Smooth muscle cell (in vitro differentiated cells): Measurements from ENCODE around the gene FN3K. TPM values are rescaled to one million over a fixed set of nuclear protein-coding genes. Genes with fewer than 3 reads are reported as not detected.
"Not testable (repeated sequence)": the region's sequence is repeated elsewhere in the genome, so short reads cannot be mapped to it uniquely, and the experiment has no call there.

Experiments used
- DNase-seq: peaks from one replicate; lab custom pipeline; 2025; ENCODE audit not compliant: unreplicated experiment; lab: John Stamatoyannopoulos, UW
- H2AFZ ChIP-seq: fragments of 200-600 bp; sonication (generic); 2 replicates; pipeline ENCODE4 v1.6.0; 2016; ENCODE audit warnings: antibody characterized with exemption, low read depth, mild to moderate bottlenecking
- H3F3A ChIP-seq: fragments of 200-600 bp; sonication (generic); 2 replicates; pipeline ENCODE4 v1.6.0; 2017; ENCODE audit warnings: antibody characterized with exemption, low read depth
- H3K27ac ChIP-seq: fragments of 200-600 bp; sonication (generic); 2 replicates; pipeline ENCODE4 v1.5.1; 2016; ENCODE audit warnings: low read depth, mild to moderate bottlenecking
- H3K27me3 ChIP-seq: fragments of 200-600 bp; sonication (generic); 2 replicates; pipeline ENCODE4 v1.6.1; 2016; ENCODE audit warnings: low read depth, mild to moderate bottlenecking
- H3K36me3 ChIP-seq: fragments of 200-600 bp; sonication (generic); 2 replicates; pipeline ENCODE4 v1.5.1; 2016; ENCODE audit warnings: low read depth
- H3K4me1 ChIP-seq: fragments of 200-600 bp; sonication (generic); 2 replicates; pipeline ENCODE4 v1.5.1; 2016; ENCODE audit warnings: low read depth
- H3K4me2 ChIP-seq: fragments of 200-600 bp; sonication (generic); 2 replicates; pipeline ENCODE4 v1.6.0; 2016; ENCODE audit warnings: mild to moderate bottlenecking
- H3K4me3 ChIP-seq: fragments of 200-600 bp; sonication (generic); 2 replicates; pipeline ENCODE4 v1.5.1; 2016; ENCODE audit warnings: mild to moderate bottlenecking
- H3K79me2 ChIP-seq: fragments of 200-600 bp; sonication (generic); 2 replicates; pipeline ENCODE4 v1.6.0; 2016; ENCODE audit warnings: low read depth, mild to moderate bottlenecking
- H3K9ac ChIP-seq: fragments of 200-600 bp; sonication (generic); 2 replicates; pipeline ENCODE4 v1.6.0; 2016; ENCODE audit warnings: low read depth
- H3K9me3 ChIP-seq: fragments of 200-600 bp; sonication (generic); replicated peaks from 2 replicates; pipeline ENCODE4 v1.5.1; 2016; ENCODE audit warnings: low read depth
- H4K20me1 ChIP-seq: fragments of 200-600 bp; sonication (generic); 2 replicates; pipeline ENCODE4 v1.6.0; 2016; ENCODE audit warnings: low read depth
- CTCF ChIP-seq: fragments of 200-600 bp; sonication (generic); IDR thresholded peaks from 2 replicates; pipeline ENCODE4 v1.5.1; 2017; ENCODE audit warnings: borderline replicate concordance, mild to moderate bottlenecking, antibody characterized with exemption; ENCODE audit not compliant: insufficient read depth, poor library complexity, severe bottlenecking
- WGBS: methylation state at CpG from one replicate; pipeline ENCODE4 v1.1.7; 2016; ENCODE audit warnings: low lambda C conversion rate; 5-methylcytosine and 5-hydroxymethylcytosine counted together
- polyA plus RNA-seq: library from polyadenylated mRNA; unstranded; fragments of >200 nt; fragmentation: Nextera tagmentation; extraction: Ambion mirVana; gene quantifications from 2 replicates; pipeline ENCODE4 v1.2.1, GENCODE V29; 2016
- total RNA-seq: library from RNA; depleted of rRNA; stranded (reverse); fragments of >200 nt; gene quantifications from 2 replicates; pipeline ENCODE4 v1.2.3, GENCODE V29; 2014

Gene FN3K
- total and polyA plus RNA-seq, 2 experiments from 2014 or later, result 0.94 to 1.2 TPM

- Histone ChIP-seq H3K9me3 (peaks cover 9% of the 10 kb centered on the region), H3K36me3 (peaks cover 10% of the 10 kb centered on the region), H3K4me2 (no peak overlapping the region), H3F3A (no peaks in the 10 kb centered on the region), H4K20me1 (no peaks in the 10 kb centered on the region), H3K4me3 (no peak overlapping the region), H3K27ac (no peak overlapping the region), H3K9ac (no peak overlapping the region), H2AFZ (no peak overlapping the region), H3K27me3 (no peaks in the 10 kb centered on the region), H3K4me1 (no peaks in the 10 kb centered on the region), H3K79me2 (no peaks in the 10 kb centered on the region)
- WGBS, result 92% methylated on average over 16 of the region's 16 CpGs
- DNase-seq, result no peak
- TF ChIP-seq CTCF, result no peak
These were observed 8.2 kb downstream of the FN3K start for GRCh38 chr17:82743344-82744219.

GRCh38 chr17:82744736-82745135, 9.3 kb downstream of the FN3K start:
- not testable (repeated sequence) for H3K9ac ChIP-seq, DNase-seq, H4K20me1 ChIP-seq, H2AFZ ChIP-seq, H3K4me2 ChIP-seq, H3K27me3 ChIP-seq, H3K9me3 ChIP-seq, H3F3A ChIP-seq, H3K4me1 ChIP-seq, H3K27ac ChIP-seq, H3K79me2 ChIP-seq, H3K36me3 ChIP-seq, H3K4me3 ChIP-seq
- WGBS, result 60% methylated on average over 7 of the region's 7 CpGs

DNA sequence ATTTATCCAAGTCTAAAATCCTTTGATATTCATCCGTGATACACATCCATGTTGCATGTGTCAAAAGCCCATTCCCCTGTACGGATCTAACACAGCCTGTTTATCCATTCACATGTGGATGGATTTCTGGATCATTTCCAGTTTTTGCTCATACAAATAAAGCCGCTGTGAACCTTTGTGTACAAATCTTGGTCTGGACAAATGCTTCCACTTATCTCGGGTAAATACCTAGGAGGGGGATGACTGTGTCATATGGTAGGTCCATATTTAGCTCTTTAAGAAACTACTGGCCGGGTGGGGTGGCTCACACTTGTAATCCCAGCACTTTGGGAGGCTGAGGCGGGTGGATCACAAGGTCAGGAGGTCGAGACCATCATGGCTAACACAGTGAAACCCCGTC, 10.1 kb downstream of the FN3K start:
- Histone ChIP-seq H4K20me1 (no peaks in the 10 kb centered on the region), H3K4me2 (no peak overlapping the region), H3K9ac (no peak overlapping the region), H3F3A (no peaks in the 10 kb centered on the region), H3K27me3 (no peaks in the 10 kb centered on the region), H3K4me3 (no peak overlapping the region), H3K9me3 (peaks cover 9% of the 10 kb centered on the region), H3K79me2 (no peaks in the 10 kb centered on the region), H2AFZ (no peak overlapping the region), H3K36me3 (peaks cover 8% of the 10 kb centered on the region), H3K27ac (no peak overlapping the region), H3K4me1 (no peaks in the 10 kb centered on the region)
- no peak for TF ChIP-seq CTCF
- 88% methylated on average over 8 of the region's 8 CpGs for WGBS
- no peak for DNase-seq

DNA sequence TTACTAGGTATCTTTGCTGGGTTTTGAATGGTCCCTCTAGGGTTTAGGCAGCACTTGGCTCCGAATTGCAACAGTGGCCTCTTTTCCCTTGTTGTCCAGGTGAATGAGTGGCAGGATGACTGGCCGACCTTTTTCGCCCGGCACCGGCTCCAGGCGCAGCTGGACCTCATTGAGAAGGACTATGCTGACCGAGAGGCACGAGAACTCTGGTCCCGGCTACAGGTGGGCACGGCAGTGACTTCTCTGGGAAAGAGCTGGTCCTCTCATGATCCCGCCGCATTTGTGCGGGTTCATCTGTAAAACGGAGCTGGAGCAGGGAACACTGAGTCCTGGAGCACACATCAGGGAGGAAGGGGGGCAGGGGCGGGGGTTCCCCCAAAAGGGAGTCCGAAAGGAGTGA, 13.3 kb downstream of the FN3K start:
- Histone ChIP-seq H3K27me3 (no peaks in the 10 kb centered on the region), H2AFZ (no peak overlapping the region), H3K36me3 (no peaks in the 10 kb centered on the region), H3K4me3 (no peak overlapping the region), H3K79me2 (peaks cover 10% of the 10 kb centered on the region), H3K4me2 (no peak overlapping the region), H3K9me3 (no peaks in the 10 kb centered on the region), H3K9ac (no peak overlapping the region), H3K27ac (no peak overlapping the region), H3F3A (no peaks in the 10 kb centered on the region), H3K4me1 (peaks cover 11% of the 10 kb centered on the region), H4K20me1 (peaks cover 7% of the 10 kb centered on the region)
- DNase-seq, result no peak
- no peak for TF ChIP-seq CTCF
- WGBS, result 97% methylated on average over 16 of the region's 16 CpGs
